Esophagus muscularis mucosa (tissue), 4 donors: ENCODE results near the gene PCDH9. TPM values are rescaled to one million over a fixed set of nuclear protein-coding genes. Genes with fewer than 3 reads are reported as not detected.

Source experiments
- DNase-seq: peaks from one replicate; pipeline ENCODE4 v3.0.0-alpha.2; 2017; ENCODE audit errors: extremely low spot score
- H3K27ac ChIP-seq, 4 donors: fragments of 200-600 bp; sonication (generic); replicated peaks in 1 of 4; 1 replicate in 3 of 4; 2 replicates in 1 of 4; pipeline ENCODE4 v1.5.1; 2016 to 2019; ENCODE audit warnings: mild to moderate bottlenecking in 1 of 4
- H3K27me3 ChIP-seq, 4 donors: fragments of 200-600 bp; sonication (generic); one replicate each; pipeline versions ENCODE4 v1.5.1 to v1.6.0; 2016 to 2019
- H3K36me3 ChIP-seq, 4 donors: fragments of 200-600 bp; sonication (generic); one replicate each; pipeline ENCODE4 v1.5.1; 2016 to 2019
- H3K4me1 ChIP-seq, 4 donors: fragments of 200-600 bp; sonication (generic); one replicate each; pipeline ENCODE4 v1.5.1; 2016 to 2019
- H3K4me3 ChIP-seq, 4 donors: fragments of 200-600 bp; sonication (generic); 1 replicate in 2 of 4; 2 replicates in 2 of 4; pipeline ENCODE4 v1.5.1; 2016 to 2019; ENCODE audit warnings: mild to moderate bottlenecking in 4 of 4, moderate library complexity in 1 of 4
- H3K9me3 ChIP-seq, 4 donors: fragments of 200-600 bp; sonication (generic); 1 replicate in 3 of 4; 2 replicates in 1 of 4; pipeline ENCODE4 v1.5.1; 2016 to 2019
- CTCF ChIP-seq, 3 experiments: fragments of 200-600 bp in 2 of 3; fragments of 450-650 bp in 1 of 3; sonication (generic) in 2 of 3; IDR thresholded peaks; one replicate each; pipeline ENCODE4 v1.5.1; 2017 to 2019; ENCODE audit warnings: antibody characterized with exemption in 3 of 3, mild to moderate bottlenecking in 2 of 3, moderate library complexity in 1 of 3
- EP300 ChIP-seq: sonication (generic); formaldehyde crosslinking; IDR thresholded peaks from one replicate; pipeline ENCODE4 v1.6.1; 2017; ENCODE audit warnings: antibody characterized with exemption
- POLR2A ChIP-seq: fragments of 450-650 bp; IDR thresholded peaks from one replicate; pipeline ENCODE4 v1.6.1; 2017; ENCODE audit warnings: antibody characterized with exemption, moderate library complexity, mild to moderate bottlenecking, low read depth
- POLR2AphosphoS5 ChIP-seq, 2 donors: sonication (generic); formaldehyde crosslinking; IDR thresholded peaks; one replicate each; pipeline ENCODE4 v1.6.1; 2017; ENCODE audit warnings: antibody characterized with exemption in 2 of 2
- WGBS: methylation state at CpG from one replicate; pipeline ENCODE4 v1.1.5; 2018; 5-methylcytosine and 5-hydroxymethylcytosine counted together
- intact Hi-C: fragments of 100-400 bp; cut with DNase I; formaldehyde crosslinking; loops from one replicate; pipeline ENCODE4 v1.15.1; 2023
- total RNA-seq, 4 donors: library from RNA; depleted of rRNA; stranded (reverse); fragments of >200 nt; gene quantifications; one replicate each; pipeline versions ENCODE4 v1.1.0 to v1.2.1, GENCODE V29; 2016

Gene PCDH9
- total RNA-seq, 4 donors from 2014 or later: 33.8 to 81.8 (median 49.1) TPM

GRCh38 chr13:66483712-66484111 is 746.4 kb downstream of the PCDH9 start:
- WGBS: 89% methylated on average over 9 of the region's 9 CpGs
- no peaks in the 10 kb centered on the region for H3K4me1 ChIP-seq
- H3K27me3 ChIP-seq: no peaks in the 10 kb centered on the region
- no peak overlapping the region for H3K27ac ChIP-seq
- no peak for TF ChIP-seq EP300
- no peak for TF ChIP-seq CTCF (IDR thresholded peaks at IDR 0.05)
- H3K9me3 ChIP-seq: no peaks in the 10 kb centered on the region
- H3K36me3 ChIP-seq: no peaks in the 10 kb centered on the region
- intact Hi-C loops: no loop called here
- no peak overlapping the region for H3K4me3 ChIP-seq
- DNase-seq: no peak

- H3K4me1 ChIP-seq: no peaks in the 10 kb centered on the region
- no peaks in the 10 kb centered on the region for H3K36me3 ChIP-seq
- no peaks in the 10 kb centered on the region for H3K27me3 ChIP-seq
- WGBS: 78% methylated on average over 4 of the region's 4 CpGs
- no peak overlapping the region for H3K27ac ChIP-seq
- TF ChIP-seq EP300: no peak
- TF ChIP-seq CTCF (IDR thresholded peaks at IDR 0.05): no peak
- TF ChIP-seq POLR2A: no peak
- TF ChIP-seq POLR2AphosphoS5 (IDR thresholded peaks at IDR 0.05): no peak
- H3K4me3 ChIP-seq: no peak overlapping the region
- H3K9me3 ChIP-seq: no peaks in the 10 kb centered on the region
- DNase-seq: no peak
- intact Hi-C loops: no loop called here
Measured at GRCh38 chr13:66482836-66483235, 747.3 kb downstream of the PCDH9 start.

- Histone ChIP-seq H3K36me3 (no peaks in the 10 kb centered on the region), H3K27ac (no peak overlapping the region), H3K9me3 (no peaks in the 10 kb centered on the region), H3K27me3 (no peaks in the 10 kb centered on the region), H3K4me3 (no peak overlapping the region), H3K4me1 (no peaks in the 10 kb centered on the region)
- intact Hi-C loops: no loop called here
- TF ChIP-seq CTCF (IDR thresholded peaks at IDR 0.05) (no peak), EP300 (no peak), POLR2A (no peak), POLR2AphosphoS5 (IDR thresholded peaks at IDR 0.05) (no peak)
- no peak for DNase-seq
- WGBS: 89% methylated on average over 4 of the region's 4 CpGs
Measured at GRCh38 chr13:66477816-66478215, 752.3 kb downstream of the PCDH9 start.

GRCh38 chr13:66475061-66475460 is 755.1 kb downstream of the PCDH9 start:
- Histone ChIP-seq H3K27ac (no peak overlapping the region), H3K4me1 (no peaks in the 10 kb centered on the region), H3K27me3 (no peaks in the 10 kb centered on the region), H3K9me3 (no peaks in the 10 kb centered on the region), H3K4me3 (no peak overlapping the region), H3K36me3 (no peaks in the 10 kb centered on the region)
- intact Hi-C loops: no loop called here
- TF ChIP-seq CTCF (IDR thresholded peaks at IDR 0.05) (no peak), EP300 (no peak), POLR2A (no peak)
- DNase-seq: no peak

- Histone ChIP-seq H3K4me1 (no peaks in the 10 kb centered on the region), H3K36me3 (no peaks in the 10 kb centered on the region), H3K9me3 (no peaks in the 10 kb centered on the region), H3K27ac (no peak overlapping the region), H3K27me3 (no peaks in the 10 kb centered on the region), H3K4me3 (no peak overlapping the region)
- TF ChIP-seq POLR2AphosphoS5 (IDR thresholded peaks at IDR 0.05): no peak
- TF ChIP-seq EP300: no peak
- no peak for TF ChIP-seq POLR2A
- TF ChIP-seq CTCF (IDR thresholded peaks at IDR 0.05): no peak
- no peak for DNase-seq
- WGBS: 77% methylated on average over 6 of the region's 6 CpGs
- intact Hi-C loops: no loop called here
Measured at GRCh38 chr13:66469745-66470144, 760.4 kb downstream of the PCDH9 start.
